ENCODE results near the gene FOXL2. TPM values are rescaled to one million over a fixed set of nuclear protein-coding genes. Genes with fewer than 3 reads are reported as not detected.
"Not testable (repeated sequence)": the region's sequence is repeated elsewhere in the genome, so short reads cannot be mapped to it uniquely, and the experiment has no call there.

The FOXL2 gene
- total and polyA plus RNA-seq, 2 of the 4 experiments (the other 2 are of a cell fraction): 0.07 TPM; not detected in 1

DNA sequence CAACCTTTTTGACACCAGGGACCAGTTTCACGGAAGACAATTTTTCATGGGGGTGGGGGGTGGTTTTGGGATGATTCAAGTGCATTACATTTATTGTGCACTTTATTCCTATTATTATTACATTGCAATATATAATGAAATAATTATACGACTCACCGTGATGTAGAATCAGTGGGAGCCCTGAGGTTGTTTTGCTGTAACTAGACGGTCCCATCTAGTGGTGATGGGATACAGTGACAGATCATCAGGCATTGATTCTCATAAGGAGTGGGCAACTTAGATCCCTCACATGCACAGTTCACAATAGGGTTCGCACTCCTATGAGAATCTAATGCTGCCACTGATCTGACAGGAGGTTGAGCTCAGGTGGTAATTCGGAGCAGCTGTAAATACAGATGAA lies 24.5 kb downstream of the FOXL2 start:
- ATAC-seq (ENCODE audit: low read depth); H3K4me2 ChIP-seq (ENCODE audit: low read depth, low read length); H4K8ac ChIP-seq (ENCODE audit: low read depth in 2 of 2, low read length in 2 of 2); H3K9me1 ChIP-seq (ENCODE audit: insufficient read depth, low read length); H3K14ac ChIP-seq (replicated peaks; ENCODE audit: low read depth, low read length); H3K23ac ChIP-seq (ENCODE audit: low read depth, low read length); H4K5ac ChIP-seq (ENCODE audit: low read depth, low read length); dilution Hi-C loops (cut with HindIII; ENCODE audit: low sequenced_read_pairs, unreplicated experiment); H3K9me3 ChIP-seq (ENCODE audit: control insufficient read depth, insufficient read depth, low read length); H3K9ac ChIP-seq (ENCODE audit: low read depth, low read length); H3K36me3 ChIP-seq (ENCODE audit: control insufficient read depth, insufficient read depth, low read length); H4K20me1 ChIP-seq (ENCODE audit: insufficient read depth, low read length); BruUV-seq (replicated peaks); H2BK15ac ChIP-seq (ENCODE audit: low read depth, low read length); H2AFZ ChIP-seq (replicated peaks; ENCODE audit: low read length, poor library complexity); H3K56ac ChIP-seq (ENCODE audit: extremely low read depth, insufficient read depth, low read length); H3K18ac ChIP-seq (ENCODE audit: low read depth, low read length); H3K27me3 ChIP-seq (ENCODE audit: control insufficient read depth, insufficient read depth, low read length); H2BK5ac ChIP-seq (ENCODE audit: low read depth, low read length, poor library complexity, severe bottlenecking); H2AK5ac ChIP-seq (ENCODE audit: low read depth, low read length); H4K91ac ChIP-seq (ENCODE audit: insufficient read depth, low read depth, low read length); H3K27ac ChIP-seq (ENCODE audit: insufficient read depth, low read length); H3K4me1 ChIP-seq (ENCODE audit: control insufficient read depth, insufficient read depth, low read length); H3K79me1 ChIP-seq (ENCODE audit: low read depth in 1 of 2, low read length in 2 of 2); POLR2A ChIA-PET (ENCODE audit: unreplicated experiment); H3K4me3 ChIP-seq (ENCODE audit: insufficient read depth, low read depth, low read length): not testable (repeated sequence)
- CTCF ChIA-PET: interaction anchor here (0.9 to 3.2 kb wide), 4 partner anchors 9 to 447 kb away, joined by 3 to 26 read pairs (median 7); no protein-coding TSS in a partner anchor
- intact Hi-C loops (cut with micrococcal nuclease): loop anchor here (1.0 to 5.0 kb wide), 3 partner anchors 328 to 590 kb away; partner anchors contain the start of gene CEP70
- H2BK20ac ChIP-seq (ENCODE audit: low read depth, low read length): peak overlapping the region; percentile 76; the same call in 1 of the 2 replicates
- 0 out of 2 replicates have a peak overlapping the region, but pooled peaks have one; percentile 17 for H3K4ac ChIP-seq (ENCODE audit: low read depth, low read length)
- in situ Hi-C loops (cut with MboI; ENCODE audit: low sequenced_read_pairs): loop anchor here (10.0 kb wide), 2 partner anchors 428 to 858 kb away; no protein-coding TSS in a partner anchor
- peak overlapping the region; percentile 73 for H2AK9ac ChIP-seq (replicated peaks; ENCODE audit: low read depth, low read length, poor library complexity)
- TF ChIP-seq CTCF (conservative IDR thresholded peaks at IDR 0.05; ENCODE audit: low read depth, low read length): 0 out of 2 replicates have a peak, but pooled peaks have one; percentile 15
- peak; percentile 31; the same call in 1 of the 2 replicates for TF ChIP-seq RAD21 (IDR thresholded peaks at IDR 0.05; ENCODE audit: low read length)
- peak; percentile 29 for DNase-seq
- 80% methylated on average over 1 of the region's 6 CpGs; no CpG with 5 or more reads in 1 of the 2 experiments for WGBS, 2 experiments (ENCODE audit: extremely low coverage in 2 of 2, insufficient read length in 1 of 2)
- H2BK120ac ChIP-seq (ENCODE audit: low read depth, low read length): 0 out of 2 replicates have a peak overlapping the region, but pooled peaks have one; percentile 46
